GM18505 (cell line): Measurements from ENCODE around the gene CHST15.
"Not testable (repeated sequence)": the region's sequence is repeated elsewhere in the genome, so short reads cannot be mapped to it uniquely, and the experiment has no call there.

Experiments used
- ATAC-seq: cut with Tn5 transposase; IDR thresholded peaks from one replicate; pipeline ENCODE4 v1.9.1; 2021; ENCODE audit not compliant: unreplicated experiment
- POLR2A ChIP-seq: IDR thresholded peaks from 4 replicates; pipeline ENCODE4 v1.6.1; 2011; ENCODE audit warnings: borderline replicate concordance; ENCODE audit not compliant: insufficient read depth, insufficient read length; ENCODE audit errors: extremely low read depth

The CHST15 gene

DNA sequence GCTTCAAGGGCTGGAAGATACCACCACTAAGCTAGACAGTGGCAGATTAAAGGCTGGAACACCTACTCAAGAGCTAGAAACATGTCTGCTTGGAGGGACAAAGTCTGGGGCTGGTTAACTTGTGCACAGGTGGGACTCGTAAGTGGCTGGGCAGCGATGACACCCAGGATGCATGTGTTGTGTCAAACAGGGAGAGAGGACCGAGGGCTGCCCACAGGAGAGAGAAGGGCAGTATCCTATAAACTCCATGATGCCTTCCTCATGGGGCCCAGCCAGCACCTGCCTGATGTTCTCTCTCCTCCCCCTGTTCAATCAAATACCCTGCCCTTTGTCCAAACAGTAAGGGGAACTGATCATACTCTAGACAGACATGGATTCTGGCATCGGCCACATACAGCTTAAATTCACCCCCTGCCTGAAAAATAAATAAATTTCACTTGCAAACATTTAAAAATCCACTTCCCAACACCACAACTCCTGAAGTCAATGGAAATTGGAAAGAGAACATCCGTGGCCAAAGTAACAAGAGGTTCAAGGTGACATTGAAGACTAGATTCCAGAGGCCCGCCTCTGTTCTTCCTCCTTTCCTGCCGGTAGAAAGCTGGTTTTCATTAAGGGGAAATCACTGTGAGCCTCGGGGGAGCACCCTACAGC, 50.6 kb downstream of the CHST15 start:
- TF ChIP-seq POLR2A, result no peak
- ATAC-seq, result no peak

GRCh38 chr10:124041675-124042445, 51.5 kb downstream of the CHST15 start:
- ATAC-seq, result no peak
- no peak for TF ChIP-seq POLR2A

DNA sequence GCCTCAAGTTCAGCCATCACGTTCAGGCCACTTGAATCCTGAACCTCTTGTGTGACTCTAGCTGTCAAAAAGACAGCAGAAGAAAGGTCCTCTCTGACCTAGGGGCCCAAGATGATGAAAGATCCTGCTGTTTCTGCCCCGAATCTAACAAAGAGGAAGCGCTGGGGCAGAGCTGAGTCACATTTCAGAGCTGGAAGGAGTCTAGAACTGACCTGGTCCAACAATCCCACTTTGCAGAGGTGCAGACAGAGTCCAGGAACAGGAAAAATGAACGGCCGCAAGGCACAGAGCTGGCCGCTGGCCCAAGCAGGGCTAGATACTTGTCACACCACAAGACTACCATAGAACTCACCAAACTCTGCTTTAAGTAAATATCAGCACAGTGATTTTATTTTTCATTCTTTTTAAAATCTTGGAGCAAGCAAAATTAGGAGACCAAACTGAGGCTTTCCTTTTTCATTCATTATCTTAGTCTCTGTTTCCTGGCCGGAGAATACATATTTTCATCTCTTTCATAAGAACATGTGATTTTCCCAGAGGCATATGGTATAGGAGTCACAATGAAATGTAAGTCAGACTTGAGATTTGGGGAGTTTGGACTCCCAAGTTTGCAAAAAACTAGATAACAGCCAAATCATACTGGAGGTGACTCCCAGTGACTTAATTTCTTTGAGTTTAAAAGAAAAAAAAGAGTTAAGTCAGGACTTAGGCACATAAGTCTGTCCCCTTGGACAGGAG, 52.8 kb downstream of the CHST15 start:
- no peak for ATAC-seq
- TF ChIP-seq POLR2A, result no peak

DNA sequence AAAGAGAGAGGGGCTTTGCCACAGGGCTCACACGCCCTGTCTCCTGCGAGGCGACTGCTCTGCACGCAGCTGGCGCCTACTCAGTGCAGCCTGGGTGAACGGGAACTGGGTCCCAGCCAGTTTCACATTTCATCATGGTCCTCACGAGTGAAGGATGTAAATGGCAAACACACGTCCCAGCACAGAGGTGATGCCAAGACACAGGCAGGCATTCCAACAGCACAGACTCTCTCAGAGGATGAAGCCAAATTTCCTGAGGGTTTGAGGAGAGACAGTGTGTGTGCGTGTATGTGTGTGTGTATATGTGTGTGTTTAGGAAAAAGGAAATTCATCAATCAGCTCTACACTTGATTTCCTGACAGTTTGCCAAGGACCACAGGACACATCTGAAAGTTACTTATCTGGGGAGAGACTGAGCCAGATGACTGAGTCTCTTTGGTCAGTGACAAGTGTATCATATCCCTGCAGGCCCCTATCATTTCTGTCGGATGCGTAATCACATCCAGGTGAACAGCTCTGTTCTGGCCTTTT, 53.9 kb downstream of the CHST15 start:
- no peak for TF ChIP-seq POLR2A
- ATAC-seq, result no peak

- no peak for TF ChIP-seq POLR2A
- no peak for ATAC-seq
Measured at GRCh38 chr10:124037784-124038183, 55.6 kb downstream of the CHST15 start.

GRCh38 chr10:124037286-124037685, 56.1 kb downstream of the CHST15 start:
- ATAC-seq, result no peak
- TF ChIP-seq POLR2A, result no peak

DNA sequence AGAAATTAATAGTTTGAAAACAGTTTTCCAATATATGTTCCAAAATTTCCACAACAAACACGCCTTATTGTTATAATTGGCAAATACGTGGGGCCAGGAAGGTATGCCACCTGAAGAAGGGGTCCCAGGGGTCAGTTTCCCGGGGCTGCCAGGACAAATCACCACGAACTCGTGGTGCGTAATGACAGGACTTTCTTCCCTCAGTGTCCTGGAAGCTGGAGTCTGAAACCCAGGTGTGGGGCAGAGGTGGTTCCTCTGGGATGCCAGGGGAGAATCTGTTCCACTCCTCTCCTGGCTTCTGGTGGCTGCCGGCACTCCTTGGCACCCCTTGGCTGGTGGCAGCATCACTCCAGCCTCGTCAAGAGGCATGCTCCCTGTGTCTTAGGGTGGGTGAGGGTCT, 56.7 kb downstream of the CHST15 start:
- no peak for TF ChIP-seq POLR2A
- ATAC-seq, result no peak

DNA sequence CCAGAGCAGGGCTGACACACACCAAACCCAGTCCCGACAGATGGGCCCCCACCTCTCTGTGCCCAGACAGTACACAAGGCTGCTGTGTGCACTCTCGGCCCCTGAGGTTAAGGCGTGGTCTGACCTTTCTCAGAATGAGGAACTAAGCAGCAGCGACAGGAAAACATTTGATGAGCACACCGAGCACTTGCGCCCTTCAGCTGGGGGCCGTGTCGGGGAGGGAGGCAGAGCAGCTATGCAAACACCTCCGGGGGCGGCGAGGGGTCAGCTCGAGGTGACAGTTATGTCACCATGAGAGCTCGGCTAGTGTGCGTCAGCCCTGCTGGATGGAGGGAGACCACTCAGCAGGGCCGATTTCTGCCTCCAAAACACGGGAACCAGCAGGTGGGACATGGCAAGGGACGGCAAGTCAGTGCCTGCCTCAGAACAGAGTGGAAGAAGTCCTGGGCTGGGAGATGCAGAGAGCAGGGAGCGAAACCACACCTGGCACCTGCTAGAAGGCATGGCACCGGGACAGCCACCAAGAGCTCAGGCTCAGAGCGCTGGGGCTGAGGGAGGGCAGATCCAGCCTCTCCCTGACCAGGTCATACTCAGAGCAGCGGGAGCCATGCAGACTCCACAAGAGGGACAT, 57.4 kb downstream of the CHST15 start:
- ATAC-seq, result peak; percentile 97
- TF ChIP-seq POLR2A, result no peak

DNA sequence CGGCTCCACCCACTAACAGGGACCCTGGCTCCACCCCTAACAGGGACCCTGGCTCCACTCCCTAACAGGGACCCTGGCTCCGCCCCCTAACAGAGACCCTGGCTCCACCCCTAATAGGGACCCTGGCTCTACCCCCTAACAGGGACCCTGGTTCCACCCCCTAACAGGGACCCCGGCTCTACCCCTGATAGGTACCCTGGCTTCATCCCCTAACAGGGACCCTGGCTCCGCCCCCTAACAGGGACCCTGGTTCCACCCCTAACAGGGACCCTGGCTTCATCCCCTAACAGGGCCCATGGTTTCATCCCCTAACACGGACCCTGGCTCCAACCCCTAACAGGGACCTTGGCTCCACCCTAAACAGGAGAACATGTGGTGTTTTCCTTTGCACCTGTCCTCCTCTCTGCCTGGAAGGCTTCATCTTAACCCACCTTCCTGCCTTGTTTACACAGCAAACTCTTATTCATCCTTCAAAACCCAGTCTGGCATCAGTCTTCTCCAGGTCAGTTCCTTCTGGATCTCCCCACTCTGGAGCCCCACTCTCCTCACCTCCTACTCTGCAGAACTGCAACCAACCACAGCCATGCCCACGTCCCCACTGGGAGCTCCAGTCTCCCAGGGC, 58.0 kb downstream of the CHST15 start:
- TF ChIP-seq POLR2A, result no peak

GRCh38 chr10:124034576-124035305, 58.7 kb downstream of the CHST15 start:
- not testable (repeated sequence) for ATAC-seq

More for the DNA sequence above, 58.0 kb downstream of the CHST15 start:
- no peak for ATAC-seq

GRCh38 chr10:124033887-124034218, 59.5 kb downstream of the CHST15 start:
- TF ChIP-seq POLR2A, result no peak
- ATAC-seq, result no peak
